ENCODE measurements around the gene MISP. TPM values are rescaled to one million over a fixed set of nuclear protein-coding genes. Genes with fewer than 3 reads are reported as not detected.

Gene MISP
- total and polyA plus RNA-seq, 2 of the 8 experiments (the other 6 are each of a cell fraction or from before 2014, with no cell fraction given), result 0.43 to 0.45 TPM

DNA sequence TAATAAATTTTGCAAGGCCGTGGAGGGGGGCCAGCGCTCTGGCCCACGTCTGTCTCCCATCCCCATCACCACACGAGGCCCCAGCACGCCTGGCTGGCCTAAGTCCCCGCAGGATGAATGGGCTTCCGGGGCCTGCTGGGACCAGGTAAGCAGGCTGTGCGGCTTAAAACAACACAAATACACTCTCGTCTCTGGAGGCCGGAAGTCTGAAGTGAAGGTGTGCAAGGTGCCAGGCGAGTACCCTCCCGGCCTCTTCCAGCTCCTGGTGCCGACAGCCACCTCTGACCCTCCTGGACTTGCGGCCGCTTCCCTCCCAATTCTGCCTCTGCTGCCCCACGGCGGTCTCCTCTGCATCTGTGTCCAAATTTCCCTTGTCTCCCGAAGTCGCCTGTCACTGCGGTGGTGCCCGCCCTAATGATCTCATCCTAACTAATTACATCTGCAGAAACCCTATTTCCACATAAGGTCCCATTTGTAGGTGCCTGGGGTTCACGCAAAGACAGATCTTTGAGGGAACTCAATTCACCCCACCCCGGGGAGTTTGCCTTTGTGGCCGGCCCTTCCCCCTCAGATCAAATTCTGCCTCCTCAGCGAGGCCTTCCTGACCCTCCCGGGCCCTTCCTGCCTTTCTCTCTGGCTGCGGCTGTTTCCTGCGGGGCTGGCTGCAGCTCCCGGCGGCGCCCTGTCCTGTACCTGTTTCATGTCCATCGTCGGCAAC lies 38.2 kb downstream of the MISP start (continued):
- TF ChIP-seq EZH2 (IDR thresholded peaks at IDR 0.05; ENCODE audit: low read depth, low read length, severe bottlenecking) (no peak), CBX5 (IDR thresholded peaks at IDR 0.05; ENCODE audit: low read depth, low read length) (no peak), KDM4A (IDR thresholded peaks at IDR 0.05; ENCODE audit: low read depth, low read length, severe bottlenecking) (no peak), KDM1A (IDR thresholded peaks at IDR 0.05; ENCODE audit: borderline replicate concordance, low read length) (no peak), BACH1 (IDR thresholded peaks at IDR 0.05; ENCODE audit: low read length) (no peak), POU5F1 (IDR thresholded peaks at IDR 0.05; ENCODE audit: low read depth, low read length) (no peak), TEAD4 (IDR thresholded peaks at IDR 0.05; ENCODE audit: low read depth, low read length) (no peak), FOSL1 (IDR thresholded peaks at IDR 0.05; ENCODE audit: insufficient read depth, low read depth, low read length) (no peak), TAF1 (IDR thresholded peaks at IDR 0.05; ENCODE audit: low read depth, low read length) (peak; percentile 49; the same call in 1 of the 2 replicates), PHF8 (conservative IDR thresholded peaks at IDR 0.05; ENCODE audit: low read depth, low read length) (no peak), YY1 (IDR thresholded peaks at IDR 0.05; ENCODE audit: low read depth, low read length) (no peak), HDAC6 (IDR thresholded peaks at IDR 0.05; ENCODE audit: low read depth, low read length) (no peak), RNF2 (IDR thresholded peaks at IDR 0.05; ENCODE audit: borderline replicate concordance, low read depth, low read length, missing control alignments, poor library complexity, severe bottlenecking) (no peak)
- TF ChIP-seq, protein P1, sequence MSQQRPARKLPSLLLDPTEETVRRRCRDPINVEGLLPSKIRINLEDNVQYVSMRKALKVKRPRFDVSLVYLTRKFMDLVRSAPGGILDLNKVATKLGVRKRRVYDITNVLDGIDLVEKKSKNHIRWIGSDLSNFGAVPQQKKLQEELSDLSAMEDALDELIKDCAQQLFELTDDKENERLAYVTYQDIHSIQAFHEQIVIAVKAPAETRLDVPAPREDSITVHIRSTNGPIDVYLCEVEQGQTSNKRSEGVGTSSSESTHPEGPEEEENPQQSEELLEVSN (IDR thresholded peaks at IDR 0.05), result peak; percentile 47; the same call in 1 of the 2 replicates
- TF ChIP-seq, protein P2, sequence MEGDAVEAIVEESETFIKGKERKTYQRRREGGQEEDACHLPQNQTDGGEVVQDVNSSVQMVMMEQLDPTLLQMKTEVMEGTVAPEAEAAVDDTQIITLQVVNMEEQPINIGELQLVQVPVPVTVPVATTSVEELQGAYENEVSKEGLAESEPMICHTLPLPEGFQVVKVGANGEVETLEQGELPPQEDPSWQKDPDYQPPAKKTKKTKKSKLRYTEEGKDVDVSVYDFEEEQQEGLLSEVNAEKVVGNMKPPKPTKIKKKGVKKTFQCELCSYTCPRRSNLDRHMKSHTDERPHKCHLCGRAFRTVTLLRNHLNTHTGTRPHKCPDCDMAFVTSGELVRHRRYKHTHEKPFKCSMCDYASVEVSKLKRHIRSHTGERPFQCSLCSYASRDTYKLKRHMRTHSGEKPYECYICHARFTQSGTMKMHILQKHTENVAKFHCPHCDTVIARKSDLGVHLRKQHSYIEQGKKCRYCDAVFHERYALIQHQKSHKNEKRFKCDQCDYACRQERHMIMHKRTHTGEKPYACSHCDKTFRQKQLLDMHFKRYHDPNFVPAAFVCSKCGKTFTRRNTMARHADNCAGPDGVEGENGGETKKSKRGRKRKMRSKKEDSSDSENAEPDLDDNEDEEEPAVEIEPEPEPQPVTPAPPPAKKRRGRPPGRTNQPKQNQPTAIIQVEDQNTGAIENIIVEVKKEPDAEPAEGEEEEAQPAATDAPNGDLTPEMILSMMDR (IDR thresholded peaks at IDR 0.05; ENCODE audit: control extremely low read depth in 1 of 3, insufficient read depth in 1 of 3, low read depth in 1 of 3, low read length in 3 of 3), result peak in 2 of 3 experiments; percentile 11 to 14; a peak in 2 of 4 replicates
